ENCODE data around the gene IFI35.

Gene IFI35

DNA sequence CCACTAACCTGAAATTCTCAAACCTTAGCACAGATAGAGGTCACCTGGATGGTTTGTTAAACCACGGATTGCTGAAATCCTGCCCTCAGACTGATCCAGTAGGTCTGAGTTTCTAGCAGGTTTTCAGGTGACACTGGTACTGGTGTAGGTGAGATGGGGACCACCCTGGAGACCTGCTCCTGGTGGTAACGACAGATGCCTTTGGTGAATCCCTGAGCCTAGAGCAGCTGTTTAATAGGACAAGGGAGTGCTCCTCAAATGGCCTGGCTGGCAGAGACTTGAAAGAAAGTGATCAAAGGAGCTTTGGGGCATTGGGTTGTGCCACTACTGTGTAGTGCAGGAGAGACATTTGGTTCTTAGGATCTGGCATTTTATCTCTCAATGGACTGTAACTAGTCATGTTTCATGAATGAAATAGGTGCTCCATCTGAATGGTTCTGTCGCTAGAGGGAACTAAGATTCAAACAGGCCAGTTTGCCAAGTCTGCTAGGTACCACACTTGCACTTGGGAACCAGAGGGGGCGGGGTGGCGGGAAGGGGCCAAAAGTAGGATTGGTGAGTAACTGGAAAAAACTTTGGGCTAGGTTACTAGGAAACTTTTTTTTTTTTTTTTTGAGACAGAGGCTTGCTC, 2.9 kb upstream of the IFI35 start:
- Histone ChIP-seq H3K4me3 (ENCODE audit: low read depth, low read length) (no peak overlapping the region), H3K27me3 (ENCODE audit: insufficient read depth, low read depth, severe bottlenecking) (no peaks in the 10 kb centered on the region), H3K9me3 (ENCODE audit: severe bottlenecking) (no peaks in the 10 kb centered on the region), H3K27ac (peak overlapping the region; percentile 13), H3K36me3 (peaks cover 67% of the 10 kb centered on the region)
- DNase-seq = no peak
- TF ChIP-seq, protein P1, sequence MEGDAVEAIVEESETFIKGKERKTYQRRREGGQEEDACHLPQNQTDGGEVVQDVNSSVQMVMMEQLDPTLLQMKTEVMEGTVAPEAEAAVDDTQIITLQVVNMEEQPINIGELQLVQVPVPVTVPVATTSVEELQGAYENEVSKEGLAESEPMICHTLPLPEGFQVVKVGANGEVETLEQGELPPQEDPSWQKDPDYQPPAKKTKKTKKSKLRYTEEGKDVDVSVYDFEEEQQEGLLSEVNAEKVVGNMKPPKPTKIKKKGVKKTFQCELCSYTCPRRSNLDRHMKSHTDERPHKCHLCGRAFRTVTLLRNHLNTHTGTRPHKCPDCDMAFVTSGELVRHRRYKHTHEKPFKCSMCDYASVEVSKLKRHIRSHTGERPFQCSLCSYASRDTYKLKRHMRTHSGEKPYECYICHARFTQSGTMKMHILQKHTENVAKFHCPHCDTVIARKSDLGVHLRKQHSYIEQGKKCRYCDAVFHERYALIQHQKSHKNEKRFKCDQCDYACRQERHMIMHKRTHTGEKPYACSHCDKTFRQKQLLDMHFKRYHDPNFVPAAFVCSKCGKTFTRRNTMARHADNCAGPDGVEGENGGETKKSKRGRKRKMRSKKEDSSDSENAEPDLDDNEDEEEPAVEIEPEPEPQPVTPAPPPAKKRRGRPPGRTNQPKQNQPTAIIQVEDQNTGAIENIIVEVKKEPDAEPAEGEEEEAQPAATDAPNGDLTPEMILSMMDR (IDR thresholded peaks at IDR 0.05; ENCODE audit: low read depth, low read length) = no peak

DNA sequence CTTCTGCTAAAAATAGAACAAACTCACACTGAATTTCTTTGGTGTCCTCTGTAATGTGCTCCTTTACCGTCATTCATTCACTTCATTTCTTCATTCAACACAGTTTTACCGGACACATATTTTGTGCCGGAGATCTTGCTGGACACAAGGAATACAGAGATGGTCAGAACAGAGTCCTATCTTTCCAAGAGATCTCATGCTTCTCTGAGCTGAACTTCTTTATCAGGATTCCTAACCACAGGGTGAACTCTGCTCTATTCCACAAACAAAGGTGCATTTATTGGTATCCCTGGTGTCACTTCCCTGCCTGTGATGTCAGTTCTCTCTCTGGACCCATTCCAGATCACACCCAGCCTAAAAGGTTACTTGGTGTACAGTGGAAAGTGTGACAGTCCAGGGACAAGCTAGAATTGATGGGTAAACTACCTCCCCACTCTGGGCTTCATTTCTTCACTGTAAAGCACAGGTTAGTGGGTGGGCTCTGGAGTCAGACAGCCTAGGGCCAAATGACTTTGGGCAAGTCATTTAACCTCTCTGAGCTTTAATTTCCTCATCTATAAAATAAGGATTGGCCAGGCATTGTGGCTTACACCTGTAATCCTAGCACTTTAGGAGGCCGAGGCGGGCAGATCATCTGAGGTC, 4.2 kb downstream of the IFI35 start:
- Histone ChIP-seq H3K4me3 (ENCODE audit: low read depth, low read length) (no peak overlapping the region), H3K9me3 (ENCODE audit: severe bottlenecking) (no peaks in the 10 kb centered on the region), H3K27me3 (ENCODE audit: insufficient read depth, low read depth, severe bottlenecking) (no peaks in the 10 kb centered on the region), H3K36me3 (peaks cover 27% of the 10 kb centered on the region), H3K27ac (no peak overlapping the region)
- TF ChIP-seq, protein P1 (IDR thresholded peaks at IDR 0.05; ENCODE audit: low read depth, low read length) = no peak
- DNase-seq = no peak

DNA sequence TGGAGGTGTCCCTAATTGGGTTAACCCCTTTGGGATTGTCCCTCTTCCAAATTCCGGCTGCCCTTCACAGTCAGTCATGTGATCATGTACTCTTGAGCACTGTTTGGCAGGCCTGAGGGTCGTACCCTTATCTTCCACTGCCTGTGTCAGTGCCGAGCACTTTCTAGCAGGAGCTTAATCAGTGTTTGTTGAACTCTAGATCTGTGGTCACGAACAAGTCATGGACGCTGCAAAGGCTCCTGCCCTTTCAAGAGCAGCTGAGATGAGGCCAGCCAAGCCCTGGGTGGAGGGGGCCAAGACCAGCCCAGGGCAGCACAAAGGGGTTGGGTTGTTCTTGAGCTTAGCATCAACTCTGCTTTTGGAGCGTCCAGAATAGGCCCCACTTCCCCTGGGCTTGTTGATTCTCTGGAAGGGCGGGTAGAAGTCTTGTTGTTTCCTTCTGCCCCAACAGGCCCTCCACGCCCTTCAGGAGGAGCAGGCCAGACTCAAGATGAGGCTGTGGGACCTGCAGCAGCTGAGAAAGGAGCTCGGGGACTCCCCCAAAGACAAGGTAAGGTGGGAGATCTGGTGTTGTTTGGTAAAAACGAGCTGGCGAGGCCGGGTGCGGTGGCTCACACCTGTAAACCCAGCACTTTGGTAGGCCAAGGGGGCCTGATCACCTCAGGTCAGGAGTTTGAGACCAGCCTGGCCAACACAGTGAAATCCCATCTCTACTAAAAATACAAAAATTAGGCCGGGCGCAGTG, 5.3 kb downstream of the IFI35 start:
- Histone ChIP-seq H3K9me3 (ENCODE audit: severe bottlenecking) (no peaks in the 10 kb centered on the region), H3K27ac (no peak overlapping the region), H3K27me3 (ENCODE audit: insufficient read depth, low read depth, severe bottlenecking) (no peaks in the 10 kb centered on the region), H3K36me3 (peaks cover 31% of the 10 kb centered on the region), H3K4me3 (ENCODE audit: low read depth, low read length) (no peak overlapping the region)
- DNase-seq = no peak
- TF ChIP-seq, protein P1 (IDR thresholded peaks at IDR 0.05; ENCODE audit: low read depth, low read length) = no peak

DNA sequence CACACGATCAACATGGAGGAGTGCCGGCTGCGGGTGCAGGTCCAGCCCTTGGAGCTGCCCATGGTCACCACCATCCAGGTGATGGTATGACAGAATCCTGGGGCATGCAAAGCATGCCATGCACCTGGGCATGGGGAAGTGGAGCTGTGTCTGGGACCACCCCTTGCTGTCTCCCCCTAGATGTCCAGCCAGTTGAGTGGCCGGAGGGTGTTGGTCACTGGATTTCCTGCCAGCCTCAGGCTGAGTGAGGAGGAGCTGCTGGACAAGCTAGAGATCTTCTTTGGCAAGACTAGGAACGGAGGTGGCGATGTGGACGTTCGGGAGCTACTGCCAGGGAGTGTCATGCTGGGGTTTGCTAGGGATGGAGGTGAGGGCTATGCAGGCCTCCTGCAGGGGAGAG, 6.7 kb downstream of the IFI35 start:
- H3K36me3 ChIP-seq = peaks cover 39% of the 10 kb centered on the region
- H3K27ac ChIP-seq = no peak overlapping the region
- TF ChIP-seq, protein P1 (IDR thresholded peaks at IDR 0.05; ENCODE audit: low read depth, low read length) = no peak
- no peaks in the 10 kb centered on the region for H3K27me3 ChIP-seq (ENCODE audit: insufficient read depth, low read depth, severe bottlenecking)
- H3K9me3 ChIP-seq (ENCODE audit: severe bottlenecking) = no peaks in the 10 kb centered on the region
- H3K4me3 ChIP-seq (ENCODE audit: low read depth, low read length) = no peak overlapping the region
- DNase-seq = no peak

DNA sequence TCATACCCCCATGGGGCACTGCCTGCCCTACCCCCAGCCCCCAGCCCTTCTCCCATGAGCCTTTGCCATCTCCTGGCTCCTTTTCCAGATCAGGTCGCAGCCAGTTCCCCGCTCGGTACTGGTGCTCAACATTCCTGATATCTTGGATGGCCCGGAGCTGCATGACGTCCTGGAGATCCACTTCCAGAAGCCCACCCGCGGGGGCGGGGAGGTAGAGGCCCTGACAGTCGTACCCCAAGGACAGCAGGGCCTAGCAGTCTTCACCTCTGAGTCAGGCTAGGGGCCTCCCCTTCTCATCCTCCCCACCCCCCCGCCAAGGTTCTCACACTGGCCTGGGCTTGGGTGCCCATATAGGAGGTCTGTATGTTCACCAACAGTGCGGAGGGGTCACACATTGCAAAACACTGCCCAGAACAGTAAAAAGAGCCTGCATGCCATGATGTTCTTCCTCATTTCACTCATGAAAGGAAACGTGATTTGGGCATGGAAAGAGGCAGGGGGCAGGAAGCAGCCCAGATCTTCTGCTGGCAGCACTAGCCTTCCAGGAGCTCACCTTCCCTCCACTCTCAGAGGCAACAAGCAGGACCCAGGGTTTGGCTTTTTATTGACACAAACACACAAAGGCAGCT, 7.5 kb downstream of the IFI35 start:
- no peaks in the 10 kb centered on the region for H3K27me3 ChIP-seq (ENCODE audit: insufficient read depth, low read depth, severe bottlenecking)
- TF ChIP-seq, protein P1 (IDR thresholded peaks at IDR 0.05; ENCODE audit: low read depth, low read length) = no peak
- H3K4me3 ChIP-seq (ENCODE audit: low read depth, low read length) = no peak overlapping the region
- H3K9me3 ChIP-seq (ENCODE audit: severe bottlenecking) = no peaks in the 10 kb centered on the region
- no peak overlapping the region for H3K27ac ChIP-seq
- no peak for DNase-seq
- peaks cover 41% of the 10 kb centered on the region for H3K36me3 ChIP-seq

Measured in WERI-Rb-1 (cell line).